ENCODE data around the gene OR10C1.
"Not testable (repeated sequence)": the region's sequence is repeated elsewhere in the genome, so short reads cannot be mapped to it uniquely, and the experiment has no call there.

Gene OR10C1

DNA sequence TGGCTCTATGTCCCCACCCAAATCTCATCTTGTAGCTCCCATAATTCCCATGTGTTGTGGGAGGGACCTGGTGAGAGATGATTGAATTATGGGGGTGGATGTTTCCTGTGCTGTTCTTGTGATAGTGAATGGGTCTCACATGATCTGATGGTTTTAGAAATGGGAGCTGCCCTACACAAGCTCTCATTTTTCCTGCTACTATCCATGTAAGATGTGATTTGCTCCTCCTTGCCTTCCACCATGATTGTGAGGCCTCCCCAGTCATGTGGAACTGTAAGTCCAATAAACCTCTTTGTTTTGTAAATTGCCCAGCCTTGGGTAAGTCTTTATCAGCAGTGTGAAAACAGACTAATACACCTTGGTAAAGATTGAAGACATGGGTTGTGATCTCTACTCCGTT lies 4.9 kb downstream of the OR10C1 start:
- H3K27me3 ChIP-seq (ENCODE audit: control insufficient read depth, insufficient read depth, low read length); H3K4me1 ChIP-seq (ENCODE audit: control insufficient read depth, insufficient read depth, low read length); H3K9me3 ChIP-seq (ENCODE audit: control insufficient read depth, insufficient read depth, low read length); H3K4me3 ChIP-seq (ENCODE audit: low read depth, low read length); H3K36me3 ChIP-seq (ENCODE audit: control insufficient read depth, insufficient read depth, low read length); H3K9ac ChIP-seq (ENCODE audit: low read depth, low read length): not testable (repeated sequence)

GRCh38 chr6:29447670-29448069 lies 8.6 kb downstream of the OR10C1 start:
- no peaks in the 10 kb centered on the region for H3K9me3 ChIP-seq (ENCODE audit: control insufficient read depth, insufficient read depth, low read length)
- H3K27me3 ChIP-seq (ENCODE audit: control insufficient read depth, insufficient read depth, low read length) = no peaks in the 10 kb centered on the region
- no peak overlapping the region for H3K9ac ChIP-seq (ENCODE audit: low read depth, low read length)
- H3K4me1 ChIP-seq (ENCODE audit: control insufficient read depth, insufficient read depth, low read length) = peaks cover 2% of the 10 kb centered on the region
- no peaks in the 10 kb centered on the region for H3K36me3 ChIP-seq (ENCODE audit: control insufficient read depth, insufficient read depth, low read length)
- no peak overlapping the region for H3K4me3 ChIP-seq (ENCODE audit: low read depth, low read length)

DNA sequence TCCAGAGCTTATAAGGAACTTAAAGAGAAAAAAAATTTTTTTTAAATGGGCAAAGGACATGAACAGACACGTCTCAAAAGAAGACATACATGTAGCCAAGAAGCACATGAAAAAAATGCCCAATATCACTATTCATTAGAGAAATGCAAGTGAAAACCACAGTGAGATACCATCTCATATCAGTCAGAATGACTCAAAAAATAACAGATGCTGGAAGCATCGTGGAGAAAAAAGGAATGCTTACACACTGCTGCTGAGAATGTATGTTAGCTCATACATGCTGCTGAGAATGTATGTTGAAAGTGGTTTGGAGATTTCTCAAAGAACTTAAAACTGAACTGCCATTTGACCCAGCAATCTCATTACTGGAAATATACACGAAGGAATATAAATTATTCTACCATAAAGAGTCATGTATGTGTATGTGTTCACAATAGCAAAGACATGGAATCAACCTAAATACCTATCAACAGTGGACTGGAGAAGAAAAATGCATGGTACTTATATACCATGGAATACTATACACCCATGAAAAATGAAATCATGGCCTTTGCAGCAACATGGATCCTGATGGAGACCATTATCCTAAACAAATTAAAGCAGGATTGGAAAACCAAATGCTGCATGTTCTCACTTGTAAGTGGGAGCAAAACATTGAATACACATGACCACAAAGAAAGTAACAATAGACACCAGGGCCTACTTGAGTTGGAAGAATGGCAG lies 12.5 kb downstream of the OR10C1 start:
- Histone ChIP-seq H3K9ac (ENCODE audit: low read depth, low read length) (no peak overlapping the region), H3K36me3 (ENCODE audit: control insufficient read depth, insufficient read depth, low read length) (no peaks in the 10 kb centered on the region), H3K4me3 (ENCODE audit: low read depth, low read length) (no peak overlapping the region), H3K27me3 (ENCODE audit: control insufficient read depth, insufficient read depth, low read length) (no peaks in the 10 kb centered on the region), H3K9me3 (ENCODE audit: control insufficient read depth, insufficient read depth, low read length) (no peaks in the 10 kb centered on the region), H3K4me1 (ENCODE audit: control insufficient read depth, insufficient read depth, low read length) (peaks cover 2% of the 10 kb centered on the region)

- Histone ChIP-seq H3K27me3 (ENCODE audit: control insufficient read depth, insufficient read depth, low read length) (no peaks in the 10 kb centered on the region), H3K4me1 (ENCODE audit: control insufficient read depth, insufficient read depth, low read length) (no peaks in the 10 kb centered on the region), H3K9ac (ENCODE audit: low read depth, low read length) (no peak within 1 kb of the TSS), H3K9me3 (ENCODE audit: control insufficient read depth, insufficient read depth, low read length) (no peaks in the 10 kb centered on the region), H3K4me3 (ENCODE audit: low read depth, low read length) (no peak within 1 kb of the TSS), H3K36me3 (ENCODE audit: control insufficient read depth, insufficient read depth, low read length) (no peaks in the 10 kb centered on the region)
These were observed 17.9 kb downstream of the OR10C1 start, which contains the start of the genes OR11A1 and OR2H1 for GRCh38 chr6:29456971-29457370. TSS of gene OR11A1 (minus strand) at chr6:29457071. CDS start at chr6:29427641, 29,430 bp downstream. TSS of gene OR2H1 (plus strand) at chr6:29457155. CDS start at chr6:29461770, 4,615 bp downstream.

DNA sequence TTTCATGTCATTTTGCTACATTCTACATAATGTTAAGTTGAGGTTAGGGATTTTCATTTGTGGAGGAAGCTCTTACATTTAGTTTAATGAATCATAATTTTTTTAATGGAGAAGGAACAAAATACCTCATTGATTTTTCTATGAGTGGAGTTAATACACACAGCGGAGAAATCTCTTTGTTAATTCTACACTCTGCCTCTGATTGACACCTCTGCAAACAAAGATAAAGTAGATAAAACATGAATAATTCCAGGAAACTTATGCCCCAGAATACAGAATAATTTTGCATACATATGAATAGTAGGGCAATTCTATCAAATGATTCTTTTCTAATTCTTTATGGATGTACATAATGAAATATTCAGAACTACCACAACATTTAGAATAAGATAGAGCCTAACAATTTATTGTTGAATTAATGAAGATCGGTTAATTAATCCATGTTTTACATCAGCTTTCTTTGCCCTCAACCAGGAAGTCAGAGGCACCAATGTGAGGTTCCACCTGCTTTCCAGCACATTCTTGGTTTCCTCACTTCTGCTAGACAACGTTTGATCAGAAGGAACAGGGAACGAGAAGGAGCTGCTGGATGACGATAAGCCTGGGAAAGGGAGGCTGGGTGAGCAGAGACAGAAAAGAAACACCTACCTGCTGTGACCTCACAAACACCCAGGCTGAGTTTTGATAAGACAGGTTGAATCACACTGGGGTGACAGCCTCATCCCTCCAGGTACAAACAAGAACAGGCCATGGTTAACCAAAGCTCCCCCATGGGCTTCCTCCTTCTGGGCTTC lies 22.1 kb downstream of the OR10C1 start:
- no peaks in the 10 kb centered on the region for H3K4me1 ChIP-seq (ENCODE audit: control insufficient read depth, insufficient read depth, low read length)
- H3K27me3 ChIP-seq (ENCODE audit: control insufficient read depth, insufficient read depth, low read length) = no peaks in the 10 kb centered on the region
- H3K9me3 ChIP-seq (ENCODE audit: control insufficient read depth, insufficient read depth, low read length) = no peaks in the 10 kb centered on the region
- no peaks in the 10 kb centered on the region for H3K36me3 ChIP-seq (ENCODE audit: control insufficient read depth, insufficient read depth, low read length)
- no peak overlapping the region for H3K4me3 ChIP-seq (ENCODE audit: low read depth, low read length)
- no peak overlapping the region for H3K9ac ChIP-seq (ENCODE audit: low read depth, low read length)

DNA sequence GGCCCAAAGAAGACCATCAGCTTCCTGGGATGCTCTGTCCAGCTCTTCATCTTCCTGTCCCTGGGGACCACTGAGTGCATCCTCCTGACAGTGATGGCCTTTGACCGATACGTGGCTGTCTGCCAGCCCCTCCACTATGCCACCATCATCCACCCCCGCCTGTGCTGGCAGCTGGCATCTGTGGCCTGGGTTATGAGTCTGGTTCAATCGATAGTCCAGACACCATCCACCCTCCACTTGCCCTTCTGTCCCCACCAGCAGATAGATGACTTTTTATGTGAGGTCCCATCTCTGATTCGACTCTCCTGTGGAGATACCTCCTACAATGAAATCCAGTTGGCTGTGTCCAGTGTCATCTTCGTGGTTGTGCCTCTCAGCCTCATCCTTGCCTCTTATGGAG lies 22.9 kb downstream of the OR10C1 start:
- Histone ChIP-seq H3K9me3 (ENCODE audit: control insufficient read depth, insufficient read depth, low read length) (no peaks in the 10 kb centered on the region), H3K4me1 (ENCODE audit: control insufficient read depth, insufficient read depth, low read length) (no peaks in the 10 kb centered on the region), H3K36me3 (ENCODE audit: control insufficient read depth, insufficient read depth, low read length) (no peaks in the 10 kb centered on the region), H3K9ac (ENCODE audit: low read depth, low read length) (no peak overlapping the region), H3K27me3 (ENCODE audit: control insufficient read depth, insufficient read depth, low read length) (no peaks in the 10 kb centered on the region), H3K4me3 (ENCODE audit: low read depth, low read length) (no peak overlapping the region)

DNA sequence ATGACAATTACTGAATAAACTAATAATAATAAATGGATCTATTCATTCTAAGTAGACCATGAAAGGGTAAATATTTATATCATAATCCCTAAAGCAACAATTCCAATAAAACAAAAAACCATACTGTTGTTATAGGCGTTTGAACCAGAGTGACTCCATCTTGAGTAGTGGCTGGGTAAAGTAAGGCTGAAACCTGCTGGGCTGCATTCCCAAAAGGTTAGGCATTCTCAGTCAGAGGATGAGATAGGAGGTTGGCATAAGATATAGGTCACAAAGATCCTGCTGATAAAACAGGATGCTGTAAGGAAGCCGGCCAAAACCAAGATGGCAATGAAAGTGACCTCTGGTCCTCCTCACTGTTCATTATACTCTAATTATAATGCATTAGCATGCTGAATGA lies 26.2 kb downstream of the OR10C1 start:
- H3K9me3 ChIP-seq (ENCODE audit: control insufficient read depth, insufficient read depth, low read length) = no peaks in the 10 kb centered on the region
- no peak overlapping the region for H3K4me3 ChIP-seq (ENCODE audit: low read depth, low read length)
- no peaks in the 10 kb centered on the region for H3K27me3 ChIP-seq (ENCODE audit: control insufficient read depth, insufficient read depth, low read length)
- H3K36me3 ChIP-seq (ENCODE audit: control insufficient read depth, insufficient read depth, low read length) = no peaks in the 10 kb centered on the region
- H3K4me1 ChIP-seq (ENCODE audit: control insufficient read depth, insufficient read depth, low read length) = no peaks in the 10 kb centered on the region
- H3K9ac ChIP-seq (ENCODE audit: low read depth, low read length) = no peak overlapping the region

DNA sequence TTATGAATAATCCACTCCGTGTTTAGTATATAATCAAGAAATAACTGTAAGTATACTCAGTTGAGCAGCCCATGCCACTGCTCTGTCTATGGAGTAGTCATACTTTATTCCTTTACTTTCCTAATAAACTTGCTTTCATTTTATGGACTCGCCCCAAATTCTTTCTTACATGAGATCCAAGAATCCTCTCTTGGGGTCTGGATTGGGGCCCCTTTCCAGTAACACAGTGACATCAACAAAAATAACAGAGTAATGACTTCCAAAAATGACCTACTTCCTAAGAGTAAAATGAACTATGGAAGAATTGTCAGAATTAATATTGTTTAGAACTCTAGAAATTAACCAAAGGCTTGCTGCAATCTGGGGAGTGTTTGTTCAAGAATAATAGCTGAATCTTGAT lies 26.7 kb downstream of the OR10C1 start:
- H3K27me3 ChIP-seq (ENCODE audit: control insufficient read depth, insufficient read depth, low read length) = no peaks in the 10 kb centered on the region
- H3K9me3 ChIP-seq (ENCODE audit: control insufficient read depth, insufficient read depth, low read length) = no peaks in the 10 kb centered on the region
- no peaks in the 10 kb centered on the region for H3K4me1 ChIP-seq (ENCODE audit: control insufficient read depth, insufficient read depth, low read length)
- H3K4me3 ChIP-seq (ENCODE audit: low read depth, low read length) = no peak overlapping the region
- H3K9ac ChIP-seq (ENCODE audit: low read depth, low read length) = no peak overlapping the region
- H3K36me3 ChIP-seq (ENCODE audit: control insufficient read depth, insufficient read depth, low read length) = no peaks in the 10 kb centered on the region

GRCh38 chr6:29466241-29466640 lies 27.1 kb downstream of the OR10C1 start:
- Histone ChIP-seq H3K4me3 (ENCODE audit: low read depth, low read length) (no peak overlapping the region), H3K36me3 (ENCODE audit: control insufficient read depth, insufficient read depth, low read length) (no peaks in the 10 kb centered on the region), H3K27me3 (ENCODE audit: control insufficient read depth, insufficient read depth, low read length) (no peaks in the 10 kb centered on the region), H3K4me1 (ENCODE audit: control insufficient read depth, insufficient read depth, low read length) (no peaks in the 10 kb centered on the region), H3K9ac (ENCODE audit: low read depth, low read length) (no peak overlapping the region), H3K9me3 (ENCODE audit: control insufficient read depth, insufficient read depth, low read length) (no peaks in the 10 kb centered on the region)

GRCh38 chr6:29474996-29475395 lies 35.9 kb downstream of the OR10C1 start:
- H3K27me3 ChIP-seq (ENCODE audit: control insufficient read depth, insufficient read depth, low read length) = no peaks in the 10 kb centered on the region
- H3K36me3 ChIP-seq (ENCODE audit: control insufficient read depth, insufficient read depth, low read length) = no peaks in the 10 kb centered on the region
- H3K9me3 ChIP-seq (ENCODE audit: control insufficient read depth, insufficient read depth, low read length) = no peaks in the 10 kb centered on the region
- no peak overlapping the region for H3K4me3 ChIP-seq (ENCODE audit: low read depth, low read length)
- no peaks in the 10 kb centered on the region for H3K4me1 ChIP-seq (ENCODE audit: control insufficient read depth, insufficient read depth, low read length)
- H3K9ac ChIP-seq (ENCODE audit: low read depth, low read length) = no peak overlapping the region

GRCh38 chr6:29477923-29478450 lies 38.9 kb downstream of the OR10C1 start:
- Histone ChIP-seq H3K4me3 (ENCODE audit: low read depth, low read length) (no peak overlapping the region), H3K9ac (ENCODE audit: low read depth, low read length) (no peak overlapping the region), H3K4me1 (ENCODE audit: control insufficient read depth, insufficient read depth, low read length) (no peaks in the 10 kb centered on the region), H3K27me3 (ENCODE audit: control insufficient read depth, insufficient read depth, low read length) (no peaks in the 10 kb centered on the region), H3K9me3 (ENCODE audit: control insufficient read depth, insufficient read depth, low read length) (no peaks in the 10 kb centered on the region), H3K36me3 (ENCODE audit: control insufficient read depth, insufficient read depth, low read length) (no peaks in the 10 kb centered on the region)

DNA sequence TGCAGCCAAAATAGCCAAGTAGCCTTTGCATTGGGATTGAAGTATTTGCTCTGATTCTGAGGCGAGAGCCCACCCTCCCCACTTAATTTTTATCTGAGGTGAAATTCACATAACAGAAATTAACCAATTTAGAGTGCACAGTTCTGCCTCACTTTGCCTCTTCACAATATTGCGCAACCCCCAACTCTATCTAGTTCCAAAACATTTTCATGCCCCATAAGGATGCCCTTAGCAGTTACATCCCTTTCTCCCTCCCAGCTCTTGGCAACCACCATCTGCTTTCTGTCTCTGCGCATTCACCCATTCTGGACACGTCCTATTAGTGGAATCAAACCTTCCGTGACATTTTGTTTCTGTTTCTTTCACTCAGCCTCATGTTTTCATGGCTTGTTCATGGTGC lies 39.6 kb downstream of the OR10C1 start:
- Histone ChIP-seq H3K36me3 (ENCODE audit: control insufficient read depth, insufficient read depth, low read length) (no peaks in the 10 kb centered on the region), H3K9me3 (ENCODE audit: control insufficient read depth, insufficient read depth, low read length) (no peaks in the 10 kb centered on the region), H3K4me3 (ENCODE audit: low read depth, low read length) (no peak overlapping the region), H3K27me3 (ENCODE audit: control insufficient read depth, insufficient read depth, low read length) (no peaks in the 10 kb centered on the region), H3K4me1 (ENCODE audit: control insufficient read depth, insufficient read depth, low read length) (no peaks in the 10 kb centered on the region), H3K9ac (ENCODE audit: low read depth, low read length) (no peak overlapping the region)

Data from iPS-15b (cell line).